ENCODE measurements around the gene SENP7. TPM values are rescaled to one million over a fixed set of nuclear protein-coding genes. Genes with fewer than 3 reads are reported as not detected.
"Not testable (repeated sequence)": the region's sequence is repeated elsewhere in the genome, so short reads cannot be mapped to it uniquely, and the experiment has no call there.

SENP7 gene
- total and polyA plus RNA-seq, 2 experiments from 2014 or later, result 3.5 to 8.2 TPM

GRCh38 chr3:101319531-101319930 is 193.5 kb downstream of the SENP7 start:
- H3K27me3 ChIP-seq (replicated peaks; ENCODE audit: insufficient read depth), result no peaks in the 10 kb centered on the region
- no peaks in the 10 kb centered on the region for H3K79me2 ChIP-seq (ENCODE audit: insufficient read depth)
- H3K4me1 ChIP-seq (ENCODE audit: insufficient read depth), result no peaks in the 10 kb centered on the region
- H3K9ac ChIP-seq, result no peak overlapping the region
- no peaks in the 10 kb centered on the region for H4K20me1 ChIP-seq (ENCODE audit: insufficient read depth)
- no peaks in the 10 kb centered on the region for H3K9me3 ChIP-seq (ENCODE audit: low read depth)
- no peak overlapping the region for H2AFZ ChIP-seq
- no peaks in the 10 kb centered on the region for H3F3A ChIP-seq (ENCODE audit: insufficient read depth)
- no peaks in the 10 kb centered on the region for H3K9me2 ChIP-seq (ENCODE audit: insufficient read depth)
- H3K27ac ChIP-seq, result no peak overlapping the region
- TF ChIP-seq EZH2 (IDR thresholded peaks at IDR 0.05; ENCODE audit: insufficient read depth, poor library complexity, severe bottlenecking) (no peak), EZH2phosphoT487 (IDR thresholded peaks at IDR 0.05; ENCODE audit: insufficient read depth, low read depth) (no peak)
- no peak overlapping the region for H3K4me3 ChIP-seq
- WGBS, 2 experiments (ENCODE audit: low coverage in 1 of 2, low lambda C conversion rate in 2 of 2, missing lambda C conversion rate in 2 of 2), result 89 to 90% methylated on average over 5 of the region's 5 CpGs
- H3K4me2 ChIP-seq (ENCODE audit: unreplicated experiment), result no peak overlapping the region
- no peaks in the 10 kb centered on the region for H3K36me3 ChIP-seq (ENCODE audit: low read depth)
- in situ Hi-C loops (cut with MboI), result no loop called here
- no peak for DNase-seq

GRCh38 chr3:101312545-101312944 is 200.5 kb downstream of the SENP7 start:
- H3K9me2 ChIP-seq (ENCODE audit: insufficient read depth), result no peaks in the 10 kb centered on the region
- no peaks in the 10 kb centered on the region for H3F3A ChIP-seq (ENCODE audit: insufficient read depth)
- no peak for TF ChIP-seq EZH2phosphoT487 (IDR thresholded peaks at IDR 0.05; ENCODE audit: insufficient read depth, low read depth)
- TF ChIP-seq EZH2 (IDR thresholded peaks at IDR 0.05; ENCODE audit: insufficient read depth, poor library complexity, severe bottlenecking), result no peak
- no peaks in the 10 kb centered on the region for H3K36me3 ChIP-seq (ENCODE audit: low read depth)
- in situ Hi-C loops (cut with MboI), result no loop called here
- H3K9ac ChIP-seq, result no peak overlapping the region
- 94 to 96% methylated on average over 2 of the region's 2 CpGs for WGBS, 2 experiments (ENCODE audit: low coverage in 1 of 2, low lambda C conversion rate in 2 of 2, missing lambda C conversion rate in 2 of 2)
- no peaks in the 10 kb centered on the region for H3K27me3 ChIP-seq (replicated peaks; ENCODE audit: insufficient read depth)
- no peaks in the 10 kb centered on the region for H3K79me2 ChIP-seq (ENCODE audit: insufficient read depth)
- no peaks in the 10 kb centered on the region for H3K9me3 ChIP-seq (ENCODE audit: low read depth)
- no peak for DNase-seq
- no peak overlapping the region for H3K27ac ChIP-seq
- no peak overlapping the region for H3K4me3 ChIP-seq
- no peaks in the 10 kb centered on the region for H4K20me1 ChIP-seq (ENCODE audit: insufficient read depth)
- no peaks in the 10 kb centered on the region for H3K4me1 ChIP-seq (ENCODE audit: insufficient read depth)
- no peak overlapping the region for H2AFZ ChIP-seq
- no peak overlapping the region for H3K4me2 ChIP-seq (ENCODE audit: unreplicated experiment)

- H3K4me1 ChIP-seq (ENCODE audit: insufficient read depth), result no peaks in the 10 kb centered on the region
- no peak for TF ChIP-seq EZH2 (IDR thresholded peaks at IDR 0.05; ENCODE audit: insufficient read depth, poor library complexity, severe bottlenecking)
- no peak for TF ChIP-seq EZH2phosphoT487 (IDR thresholded peaks at IDR 0.05; ENCODE audit: insufficient read depth, low read depth)
- no peak overlapping the region for H3K27ac ChIP-seq
- H3K4me3 ChIP-seq, result no peak overlapping the region
- H3K9me2 ChIP-seq (ENCODE audit: insufficient read depth), result no peaks in the 10 kb centered on the region
- H3K9me3 ChIP-seq (ENCODE audit: low read depth), result no peaks in the 10 kb centered on the region
- in situ Hi-C loops (cut with MboI), result no loop called here
- no peak for DNase-seq
- H3K36me3 ChIP-seq (ENCODE audit: low read depth), result no peaks in the 10 kb centered on the region
- H3K4me2 ChIP-seq (ENCODE audit: unreplicated experiment), result no peak overlapping the region
- no peaks in the 10 kb centered on the region for H3K27me3 ChIP-seq (replicated peaks; ENCODE audit: insufficient read depth)
- no peaks in the 10 kb centered on the region for H4K20me1 ChIP-seq (ENCODE audit: insufficient read depth)
- H3K9ac ChIP-seq, result no peak overlapping the region
- no peaks in the 10 kb centered on the region for H3F3A ChIP-seq (ENCODE audit: insufficient read depth)
- WGBS, 2 experiments (ENCODE audit: low coverage in 1 of 2, low lambda C conversion rate in 2 of 2, missing lambda C conversion rate in 2 of 2), result 66 to 79% methylated on average over 2 of the region's 2 CpGs
- H3K79me2 ChIP-seq (ENCODE audit: insufficient read depth), result no peaks in the 10 kb centered on the region
- H2AFZ ChIP-seq, result no peak overlapping the region
These were observed 201.3 kb downstream of the SENP7 start for GRCh38 chr3:101311676-101312075.

GRCh38 chr3:101310978-101311375 is 202.0 kb downstream of the SENP7 start:
- Histone ChIP-seq H3K9me3 (ENCODE audit: low read depth) (no peaks in the 10 kb centered on the region), H3K79me2 (ENCODE audit: insufficient read depth) (no peaks in the 10 kb centered on the region), H4K20me1 (ENCODE audit: insufficient read depth) (no peaks in the 10 kb centered on the region), H2AFZ (no peak overlapping the region), H3K9me2 (ENCODE audit: insufficient read depth) (no peaks in the 10 kb centered on the region), H3K27me3 (replicated peaks; ENCODE audit: insufficient read depth) (no peaks in the 10 kb centered on the region), H3K36me3 (ENCODE audit: low read depth) (no peaks in the 10 kb centered on the region), H3K9ac (no peak overlapping the region), H3K4me1 (ENCODE audit: insufficient read depth) (no peaks in the 10 kb centered on the region), H3K27ac (no peak overlapping the region), H3F3A (ENCODE audit: insufficient read depth) (no peaks in the 10 kb centered on the region), H3K4me2 (ENCODE audit: unreplicated experiment) (no peak overlapping the region), H3K4me3 (no peak overlapping the region)
- no peak for TF ChIP-seq EZH2phosphoT487 (IDR thresholded peaks at IDR 0.05; ENCODE audit: insufficient read depth, low read depth)
- no peak for DNase-seq
- in situ Hi-C loops (cut with MboI), result no loop called here

GRCh38 chr3:101308147-101308772 is 204.8 kb downstream of the SENP7 start:
- H3K4me1 ChIP-seq (ENCODE audit: insufficient read depth); H4K20me1 ChIP-seq (ENCODE audit: insufficient read depth); H3F3A ChIP-seq (ENCODE audit: insufficient read depth); H3K9me3 ChIP-seq (ENCODE audit: low read depth); H3K4me3 ChIP-seq; H3K36me3 ChIP-seq (ENCODE audit: low read depth); DNase-seq; H3K9me2 ChIP-seq (ENCODE audit: insufficient read depth); in situ Hi-C loops (cut with MboI); H3K9ac ChIP-seq; H3K4me2 ChIP-seq (ENCODE audit: unreplicated experiment); H3K27ac ChIP-seq; H3K27me3 ChIP-seq (replicated peaks; ENCODE audit: insufficient read depth); H2AFZ ChIP-seq; H3K79me2 ChIP-seq (ENCODE audit: insufficient read depth): not testable (repeated sequence)

Data from GM23248 (cell line).